GM18519 (cell line): ENCODE measurements around the gene ZNF839.
"Not testable (repeated sequence)": the region's sequence is repeated elsewhere in the genome, so short reads cannot be mapped to it uniquely, and the experiment has no call there.

Experiments
- ATAC-seq: cut with Tn5 transposase; IDR thresholded peaks from one replicate; pipeline ENCODE4 v1.9.1; 2021; ENCODE audit warnings: mild to moderate bottlenecking, moderate library complexity; ENCODE audit not compliant: unreplicated experiment, low FRiP score

Gene ZNF839

GRCh38 chr14:102304611-102305506, 14.7 kb upstream of the ZNF839 start, which contains the start of gene MOK:
MOK (minus strand) TSS chr14:102305164; CDS start chr14:102304968, 196 bp downstream.
- peak; percentile 88 for ATAC-seq

GRCh38 chr14:102314242-102315011, 5.1 kb upstream of the ZNF839 start:
- peak; percentile 49 for ATAC-seq

- no peak for ATAC-seq
Observed at GRCh38 chr14:102315121-102315520, 4.4 kb upstream of the ZNF839 start.

GRCh38 chr14:102316338-102316742, 3.2 kb upstream of the ZNF839 start:
- no peak for ATAC-seq

- ATAC-seq = peak; percentile 51
Observed at GRCh38 chr14:102316743-102317563, 2.6 kb upstream of the ZNF839 start.

GRCh38 chr14:102317564-102318248, 1.8 kb upstream of the ZNF839 start:
- no peak for ATAC-seq

GRCh38 chr14:102318781-102319276, 717 bp upstream of the ZNF839 start:
- no peak for ATAC-seq

GRCh38 chr14:102320033-102320660, 601 bp downstream of the ZNF839 start:
- ATAC-seq = no peak

- no peak for ATAC-seq
Observed at GRCh38 chr14:102320671-102321455, 1.3 kb downstream of the ZNF839 start.

- ATAC-seq = no peak
Observed at GRCh38 chr14:102321456-102322422, 2.2 kb downstream of the ZNF839 start.

- ATAC-seq = no peak
Observed at GRCh38 chr14:102323102-102323501, 3.6 kb downstream of the ZNF839 start.

- no peak for ATAC-seq
Observed at GRCh38 chr14:102325791-102326345, 6.3 kb downstream of the ZNF839 start.

GRCh38 chr14:102326583-102326982, 7.0 kb downstream of the ZNF839 start:
- ATAC-seq = no peak

- ATAC-seq = not testable (repeated sequence)
Observed at GRCh38 chr14:102329381-102329780, 9.8 kb downstream of the ZNF839 start.

GRCh38 chr14:102330806-102331205, 11.3 kb downstream of the ZNF839 start:
- no peak for ATAC-seq

GRCh38 chr14:102333390-102333789, 13.8 kb downstream of the ZNF839 start:
- ATAC-seq = no peak
